ENCODE measurements around the gene HADHA.

DNA sequence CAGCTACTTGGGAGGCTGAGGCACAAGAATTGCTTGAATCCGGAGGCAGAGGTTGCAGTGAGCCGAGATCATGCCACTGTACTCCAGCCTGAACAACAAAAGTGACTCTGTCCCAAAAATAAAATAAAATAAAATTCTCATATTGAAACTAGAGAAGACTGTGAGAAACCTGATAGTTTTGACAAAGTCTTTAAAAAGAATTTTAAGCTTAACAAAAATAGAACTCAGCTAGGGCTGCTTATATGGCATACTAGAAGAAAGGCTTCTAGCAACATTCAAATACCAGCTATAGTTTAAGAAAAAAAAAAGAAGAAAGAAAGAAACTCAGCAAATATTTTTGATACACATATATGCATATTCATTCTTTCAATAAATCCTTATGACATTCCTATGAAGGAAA, 13.6 kb downstream of the HADHA start:
- TF ChIP-seq, protein P1, sequence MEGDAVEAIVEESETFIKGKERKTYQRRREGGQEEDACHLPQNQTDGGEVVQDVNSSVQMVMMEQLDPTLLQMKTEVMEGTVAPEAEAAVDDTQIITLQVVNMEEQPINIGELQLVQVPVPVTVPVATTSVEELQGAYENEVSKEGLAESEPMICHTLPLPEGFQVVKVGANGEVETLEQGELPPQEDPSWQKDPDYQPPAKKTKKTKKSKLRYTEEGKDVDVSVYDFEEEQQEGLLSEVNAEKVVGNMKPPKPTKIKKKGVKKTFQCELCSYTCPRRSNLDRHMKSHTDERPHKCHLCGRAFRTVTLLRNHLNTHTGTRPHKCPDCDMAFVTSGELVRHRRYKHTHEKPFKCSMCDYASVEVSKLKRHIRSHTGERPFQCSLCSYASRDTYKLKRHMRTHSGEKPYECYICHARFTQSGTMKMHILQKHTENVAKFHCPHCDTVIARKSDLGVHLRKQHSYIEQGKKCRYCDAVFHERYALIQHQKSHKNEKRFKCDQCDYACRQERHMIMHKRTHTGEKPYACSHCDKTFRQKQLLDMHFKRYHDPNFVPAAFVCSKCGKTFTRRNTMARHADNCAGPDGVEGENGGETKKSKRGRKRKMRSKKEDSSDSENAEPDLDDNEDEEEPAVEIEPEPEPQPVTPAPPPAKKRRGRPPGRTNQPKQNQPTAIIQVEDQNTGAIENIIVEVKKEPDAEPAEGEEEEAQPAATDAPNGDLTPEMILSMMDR (IDR thresholded peaks at IDR 0.05), result no peak
- TF ChIP-seq POLR2A (IDR thresholded peaks at IDR 0.05), result no peak
